IPS-18a (cell line): Measurements from ENCODE around the gene LYZL1.
A peak's percentile ranks its signal among the peaks of the same experiment; 100 is the strongest.

Source experiments
- H3K27ac ChIP-seq: one replicate; pipeline ENCODE4 v1.5.1; 2013; ENCODE audit warnings: low read length
- H3K27me3 ChIP-seq: one replicate; pipeline ENCODE4 v1.6.1; 2013; ENCODE audit warnings: mild to moderate bottlenecking, low read length; ENCODE audit not compliant: control insufficient read depth, insufficient read depth
- H3K36me3 ChIP-seq: one replicate; pipeline ENCODE4 v1.6.1; 2013; ENCODE audit warnings: low read depth, low read length; ENCODE audit not compliant: control insufficient read depth
- H3K4me1 ChIP-seq: one replicate; pipeline ENCODE4 v1.6.1; 2013; ENCODE audit warnings: low read depth, low read length; ENCODE audit not compliant: control insufficient read depth
- H3K4me3 ChIP-seq: one replicate; pipeline ENCODE4 v1.5.1; 2013; ENCODE audit warnings: low read length
- H3K9ac ChIP-seq: one replicate; pipeline ENCODE4 v1.6.1; 2013; ENCODE audit warnings: mild to moderate bottlenecking, low read length, moderate library complexity
- H3K9me3 ChIP-seq: one replicate; pipeline ENCODE4 v1.6.1; 2013; ENCODE audit warnings: low read depth, low read length; ENCODE audit not compliant: control insufficient read depth

LYZL1 gene

DNA sequence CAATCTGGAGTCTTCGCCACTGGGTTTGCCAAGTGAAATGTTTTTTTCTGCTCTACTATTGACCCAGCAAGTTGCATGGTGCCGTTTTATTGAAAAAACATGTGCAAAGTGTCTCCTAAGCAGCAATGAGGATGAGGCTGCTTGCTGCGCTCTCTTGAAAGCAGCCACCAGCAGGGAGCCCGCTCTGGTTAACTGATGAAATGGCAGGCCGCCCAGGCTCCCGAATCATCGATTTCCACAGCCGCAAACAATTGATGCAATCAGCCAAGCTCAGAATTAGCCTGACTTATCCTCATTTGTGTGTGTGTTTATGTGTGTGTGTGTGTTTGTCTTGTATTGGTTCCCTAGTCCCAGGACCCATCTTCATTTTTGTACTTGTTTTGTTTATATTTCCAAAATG is 22.2 kb upstream of the LYZL1 start:
- H3K4me3 ChIP-seq: no peak overlapping the region
- no peak overlapping the region for H3K27ac ChIP-seq
- H3K9me3 ChIP-seq: no peaks in the 10 kb centered on the region
- peaks cover 10% of the 10 kb centered on the region for H3K4me1 ChIP-seq
- H3K27me3 ChIP-seq: no peaks in the 10 kb centered on the region
- H3K9ac ChIP-seq: peak overlapping the region; percentile 22
- no peaks in the 10 kb centered on the region for H3K36me3 ChIP-seq

DNA sequence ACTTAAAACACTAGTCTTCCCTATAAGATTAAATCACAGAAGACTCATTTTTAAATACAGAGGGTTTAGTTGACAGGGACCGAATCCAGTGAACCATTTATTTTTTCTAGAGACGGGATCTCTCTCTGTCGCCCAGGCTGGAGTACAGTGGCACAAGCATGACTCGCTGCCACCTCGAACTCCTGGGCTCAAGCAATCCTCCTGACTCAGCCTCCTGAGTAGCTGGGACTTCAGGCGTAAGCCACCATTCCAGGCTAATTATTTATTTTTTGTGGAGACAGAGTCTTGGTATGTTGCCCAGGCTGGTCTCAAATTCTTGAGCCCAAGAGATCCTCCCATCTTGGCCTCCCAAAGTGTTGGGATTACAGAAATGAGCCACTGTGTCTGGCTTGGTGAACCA is 20.9 kb upstream of the LYZL1 start:
- H3K27ac ChIP-seq: no peak overlapping the region
- no peak overlapping the region for H3K9ac ChIP-seq
- H3K4me1 ChIP-seq: peaks cover 10% of the 10 kb centered on the region
- no peak overlapping the region for H3K4me3 ChIP-seq
- no peaks in the 10 kb centered on the region for H3K9me3 ChIP-seq
- H3K36me3 ChIP-seq: no peaks in the 10 kb centered on the region
- no peaks in the 10 kb centered on the region for H3K27me3 ChIP-seq

DNA sequence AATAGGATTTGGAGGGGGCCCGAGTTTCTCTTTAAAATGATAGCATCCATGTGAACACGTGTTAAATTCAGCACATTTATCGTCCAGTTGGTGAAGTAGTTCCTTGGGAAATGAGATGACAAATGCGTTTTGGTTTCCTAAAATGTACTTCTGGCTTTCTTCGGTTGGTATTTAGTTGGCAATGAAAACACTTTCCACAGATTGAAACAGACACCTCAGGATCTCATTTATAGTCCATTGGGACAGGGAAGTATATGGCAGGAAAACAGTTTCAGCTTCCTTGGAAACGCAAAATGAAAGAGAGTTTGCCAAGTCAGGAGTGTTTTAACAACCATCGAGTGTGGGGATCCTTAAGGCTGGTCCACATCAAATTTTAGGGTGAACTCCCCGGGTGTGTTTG is 19.4 kb upstream of the LYZL1 start:
- no peaks in the 10 kb centered on the region for H3K9me3 ChIP-seq
- no peak overlapping the region for H3K9ac ChIP-seq
- no peak overlapping the region for H3K27ac ChIP-seq
- H3K4me1 ChIP-seq: peaks cover 10% of the 10 kb centered on the region
- H3K27me3 ChIP-seq: no peaks in the 10 kb centered on the region
- no peaks in the 10 kb centered on the region for H3K36me3 ChIP-seq
- no peak overlapping the region for H3K4me3 ChIP-seq

DNA sequence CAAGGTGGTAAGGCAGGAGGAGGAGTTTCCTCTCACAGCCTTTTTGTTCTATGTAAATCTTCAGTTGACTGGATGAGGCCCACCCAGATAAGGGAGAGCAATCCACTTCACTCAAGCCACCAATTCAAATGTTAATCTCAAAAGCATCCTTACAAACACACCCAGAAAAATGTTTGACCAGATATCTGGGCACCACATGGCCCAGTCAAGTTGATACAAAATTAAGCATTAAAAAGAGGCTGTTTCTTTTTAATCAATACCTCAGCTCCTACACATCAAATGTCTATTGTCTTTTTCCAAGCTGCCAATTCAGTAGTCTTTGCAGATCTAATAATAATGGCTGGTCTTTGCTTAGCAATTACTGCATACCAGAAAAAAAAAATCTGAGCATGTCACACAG is 18.0 kb upstream of the LYZL1 start:
- H3K4me1 ChIP-seq: peaks cover 10% of the 10 kb centered on the region
- H3K9ac ChIP-seq: no peak overlapping the region
- no peak overlapping the region for H3K27ac ChIP-seq
- H3K36me3 ChIP-seq: no peaks in the 10 kb centered on the region
- no peak overlapping the region for H3K4me3 ChIP-seq
- no peaks in the 10 kb centered on the region for H3K27me3 ChIP-seq
- no peaks in the 10 kb centered on the region for H3K9me3 ChIP-seq

DNA sequence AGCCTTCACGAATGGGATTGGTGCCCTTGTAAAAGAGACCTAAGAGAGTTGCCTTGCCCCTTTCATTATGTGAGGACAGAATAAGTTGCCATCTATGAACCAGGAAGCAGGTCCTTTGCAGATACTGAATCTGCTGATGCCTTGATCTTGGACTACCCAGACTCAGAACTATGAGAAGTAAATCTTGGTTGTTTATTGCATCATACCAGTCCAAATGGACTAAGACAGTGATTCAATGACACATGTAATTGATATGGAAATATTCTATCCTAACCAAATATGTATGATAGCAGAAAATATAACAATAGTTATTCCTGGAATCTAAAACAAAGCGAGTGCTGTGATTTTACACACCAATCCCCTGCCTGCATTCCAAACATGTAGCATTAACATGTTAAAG is 17.0 kb upstream of the LYZL1 start:
- H3K36me3 ChIP-seq: no peaks in the 10 kb centered on the region
- H3K27me3 ChIP-seq: no peaks in the 10 kb centered on the region
- H3K9ac ChIP-seq: no peak overlapping the region
- no peak overlapping the region for H3K4me3 ChIP-seq
- peaks cover 3% of the 10 kb centered on the region for H3K4me1 ChIP-seq
- H3K9me3 ChIP-seq: no peaks in the 10 kb centered on the region
- no peak overlapping the region for H3K27ac ChIP-seq

DNA sequence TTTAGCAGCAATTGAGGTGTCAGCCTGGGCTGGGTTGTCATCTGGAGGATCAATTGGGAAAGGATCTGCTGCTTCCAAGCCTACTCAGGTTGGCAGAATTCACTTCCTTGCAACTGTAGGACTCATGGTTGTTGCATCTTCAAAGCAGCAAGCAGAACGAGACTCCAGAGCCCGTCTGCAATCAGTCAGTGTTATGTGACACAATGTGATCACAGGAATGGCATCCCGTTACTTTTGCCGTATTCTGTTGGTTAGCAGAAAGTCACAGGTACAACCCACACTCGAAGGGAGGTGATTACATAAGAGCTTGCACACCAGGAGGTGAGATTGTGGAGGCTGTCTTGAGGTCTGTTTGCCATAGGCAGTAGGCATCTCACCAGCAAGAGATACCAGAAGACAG is 15.4 kb upstream of the LYZL1 start:
- no peak overlapping the region for H3K4me3 ChIP-seq
- H3K27ac ChIP-seq: no peak overlapping the region
- H3K27me3 ChIP-seq: no peaks in the 10 kb centered on the region
- H3K36me3 ChIP-seq: no peaks in the 10 kb centered on the region
- no peaks in the 10 kb centered on the region for H3K4me1 ChIP-seq
- H3K9ac ChIP-seq: no peak overlapping the region
- H3K9me3 ChIP-seq: no peaks in the 10 kb centered on the region

DNA sequence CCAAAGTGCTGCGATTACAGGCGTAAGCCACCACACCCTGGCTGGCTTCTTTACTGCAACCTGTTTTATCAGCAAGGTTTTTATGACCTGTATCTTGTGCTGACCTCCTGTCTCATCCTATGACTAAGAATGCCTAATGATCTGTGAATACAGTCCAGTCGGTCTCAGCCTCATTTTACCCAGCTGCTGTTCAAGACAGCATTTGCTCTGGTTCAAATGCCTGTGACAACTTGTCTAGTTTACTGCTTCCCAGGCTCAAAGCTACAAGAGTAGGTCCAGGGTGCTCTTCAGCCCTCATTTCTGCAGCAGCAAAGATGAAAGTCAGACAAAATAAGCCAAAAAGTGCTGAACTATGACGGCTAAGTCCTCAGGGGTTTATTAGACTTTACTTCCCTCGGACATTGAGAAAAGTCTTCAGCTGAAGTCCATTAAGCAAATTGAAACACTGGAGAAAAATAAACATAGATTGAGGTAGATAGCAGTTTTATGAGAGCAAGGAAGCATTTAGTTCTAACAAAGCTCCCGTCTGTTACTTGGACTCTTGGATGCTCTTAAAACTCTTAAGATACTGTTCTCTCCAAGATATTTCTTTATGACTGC is 12.5 kb upstream of the LYZL1 start:
- Histone ChIP-seq H3K27ac (no peak overlapping the region), H3K4me1 (no peaks in the 10 kb centered on the region), H3K27me3 (no peaks in the 10 kb centered on the region), H3K4me3 (no peak overlapping the region), H3K9me3 (no peaks in the 10 kb centered on the region), H3K9ac (no peak overlapping the region), H3K36me3 (no peaks in the 10 kb centered on the region)

DNA sequence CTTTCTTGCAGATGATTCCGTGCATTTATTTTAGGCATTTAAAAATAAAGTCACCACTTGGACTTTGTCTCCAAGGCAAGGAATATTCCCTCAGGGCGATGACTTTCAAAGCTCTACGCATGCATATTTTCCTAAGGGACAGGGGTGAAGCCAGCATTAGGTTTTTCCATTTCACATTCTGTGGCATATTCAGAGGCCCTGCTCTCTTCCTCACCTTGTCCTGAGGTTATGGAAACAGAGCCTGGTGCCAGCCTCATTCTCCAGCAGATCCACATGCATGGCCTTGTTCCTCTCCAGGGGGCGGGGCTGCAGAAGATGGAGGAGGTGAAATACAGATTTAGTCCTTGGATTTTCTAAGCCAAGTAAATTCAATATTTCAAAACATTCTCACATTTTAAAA is 11.6 kb upstream of the LYZL1 start:
- Histone ChIP-seq H3K36me3 (no peaks in the 10 kb centered on the region), H3K4me3 (no peak overlapping the region), H3K27ac (no peak overlapping the region), H3K9ac (no peak overlapping the region), H3K9me3 (no peaks in the 10 kb centered on the region), H3K27me3 (no peaks in the 10 kb centered on the region), H3K4me1 (no peaks in the 10 kb centered on the region)

DNA sequence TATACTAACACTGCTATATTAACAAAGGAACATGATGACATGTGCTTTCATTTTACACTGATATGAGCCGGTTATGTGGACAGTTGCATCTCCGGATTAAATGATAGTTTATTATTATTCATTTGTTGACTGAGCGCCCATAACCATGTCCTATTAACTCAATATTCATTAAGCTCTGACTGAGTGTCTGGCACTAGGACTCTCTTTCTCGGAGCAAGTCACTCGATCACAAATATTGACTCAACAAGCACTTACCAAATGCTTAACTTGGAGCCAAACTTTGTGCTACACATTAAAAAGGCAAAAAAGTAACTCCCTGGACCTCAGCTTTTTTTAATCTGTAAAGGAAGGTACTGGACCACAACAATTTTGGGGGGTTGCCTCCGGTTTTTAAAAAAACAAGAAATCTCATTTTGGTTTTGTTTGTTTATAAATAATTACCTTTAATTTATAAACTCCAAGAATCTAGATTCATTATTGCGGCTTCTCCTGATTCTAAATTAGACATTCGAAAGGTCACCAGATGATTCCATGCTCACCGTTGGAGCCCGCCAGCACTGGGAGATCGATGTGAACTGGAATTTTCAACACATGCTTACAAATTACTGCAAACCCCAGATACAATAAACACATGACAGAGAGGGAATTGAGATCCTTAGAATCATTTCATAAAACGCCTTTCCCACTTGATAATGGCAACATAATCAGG is 8.9 kb upstream of the LYZL1 start:
- H3K27me3 ChIP-seq: no peaks in the 10 kb centered on the region
- H3K9me3 ChIP-seq: no peaks in the 10 kb centered on the region
- H3K36me3 ChIP-seq: no peaks in the 10 kb centered on the region
- H3K4me3 ChIP-seq: no peak overlapping the region
- no peak overlapping the region for H3K9ac ChIP-seq
- H3K4me1 ChIP-seq: no peaks in the 10 kb centered on the region
- H3K27ac ChIP-seq: no peak overlapping the region

DNA sequence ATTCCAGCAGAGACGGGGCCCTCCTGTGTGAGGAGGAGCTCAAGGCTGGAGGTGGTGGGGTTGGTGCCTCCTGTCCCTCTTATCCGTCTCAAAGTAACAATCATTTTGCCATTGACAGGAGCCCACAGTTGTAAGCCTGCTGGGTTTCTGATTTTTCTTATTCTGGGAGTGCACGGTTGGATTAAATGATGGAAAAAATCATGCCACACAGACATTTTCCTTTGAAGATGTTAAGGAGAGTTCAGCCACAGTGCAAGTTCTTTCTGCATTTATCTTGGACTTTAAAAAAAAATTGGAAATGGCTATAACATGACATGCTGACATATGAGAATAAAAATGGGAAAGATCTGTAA is 8.4 kb upstream of the LYZL1 start:
- Histone ChIP-seq H3K27ac (no peak overlapping the region), H3K36me3 (no peaks in the 10 kb centered on the region), H3K9me3 (no peaks in the 10 kb centered on the region), H3K9ac (no peak overlapping the region), H3K27me3 (no peaks in the 10 kb centered on the region), H3K4me1 (no peaks in the 10 kb centered on the region), H3K4me3 (no peak overlapping the region)

DNA sequence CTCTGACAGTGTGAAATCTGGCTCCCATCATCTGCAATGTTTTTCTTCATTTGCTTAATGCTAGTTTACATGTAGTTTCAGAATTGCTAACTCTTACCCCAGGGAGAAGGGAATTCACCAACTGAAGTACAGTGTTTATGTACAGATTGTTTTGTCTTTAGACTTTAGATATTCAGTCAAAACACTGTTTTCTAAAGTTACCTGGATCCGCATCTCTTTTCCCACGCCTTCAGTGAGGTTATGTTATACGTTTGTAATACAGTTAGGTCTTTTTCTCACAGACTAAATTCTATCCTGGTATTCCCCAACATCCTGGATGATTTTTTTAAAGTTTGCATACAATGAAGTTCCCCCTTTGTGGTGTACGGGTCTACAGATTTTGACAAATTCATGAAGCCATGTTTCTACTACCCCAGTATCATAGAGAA is 3.2 kb upstream of the LYZL1 start:
- H3K9ac ChIP-seq: no peak overlapping the region
- H3K27me3 ChIP-seq: no peaks in the 10 kb centered on the region
- H3K27ac ChIP-seq: no peak overlapping the region
- no peaks in the 10 kb centered on the region for H3K9me3 ChIP-seq
- H3K4me1 ChIP-seq: no peaks in the 10 kb centered on the region
- no peaks in the 10 kb centered on the region for H3K36me3 ChIP-seq
- no peak overlapping the region for H3K4me3 ChIP-seq

DNA sequence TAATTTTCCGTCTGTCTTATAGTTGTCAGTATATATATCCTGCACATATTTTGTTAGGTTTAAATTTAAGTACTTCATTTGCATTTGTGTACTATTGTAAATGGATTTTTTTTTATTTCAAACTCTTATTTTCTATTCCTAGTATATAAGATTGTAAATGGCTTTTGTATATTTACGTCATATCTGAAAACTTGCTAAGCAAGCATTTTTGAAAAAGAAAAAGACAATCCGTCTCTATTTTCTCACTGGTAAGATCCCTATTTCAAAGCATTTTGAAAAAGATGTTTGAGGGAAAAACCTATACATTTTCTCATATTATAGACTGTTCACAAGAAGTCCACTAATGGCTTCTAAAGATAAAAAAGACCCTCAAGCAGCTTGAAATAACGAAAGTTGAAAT is 1.2 kb upstream of the LYZL1 start:
- no peaks in the 10 kb centered on the region for H3K27me3 ChIP-seq

More for the DNA sequence above, 1.2 kb upstream of the LYZL1 start:
- no peak overlapping the region for H3K4me3 ChIP-seq
- no peak overlapping the region for H3K27ac ChIP-seq
- H3K36me3 ChIP-seq: no peaks in the 10 kb centered on the region
- no peak overlapping the region for H3K9ac ChIP-seq
- H3K4me1 ChIP-seq: no peaks in the 10 kb centered on the region
- H3K9me3 ChIP-seq: no peaks in the 10 kb centered on the region
